Breast epithelium (tissue), 3 donors: ENCODE data around the gene CSMD2.

Experiments
- POLR2A ChIP-seq: fragments of 450-650 bp; IDR thresholded peaks from one replicate; pipeline ENCODE4 v1.6.1; 2016; ENCODE audit warnings: antibody characterized with exemption, mild to moderate bottlenecking, moderate library complexity
- POLR2AphosphoS5 ChIP-seq, 3 donors: sonication (generic); formaldehyde crosslinking; IDR thresholded peaks; one replicate each; pipeline ENCODE4 v1.6.1; 2017; ENCODE audit warnings: antibody characterized with exemption in 3 of 3
- TF ChIP-seq, protein P1 (sequence below), 3 donors: fragments of 450-650 bp; IDR thresholded peaks; one replicate each; pipeline ENCODE4 v1.5.1; 2016 to 2017; ENCODE audit warnings: antibody characterized with exemption in 3 of 3, mild to moderate bottlenecking in 3 of 3, moderate library complexity in 3 of 3

DNA sequence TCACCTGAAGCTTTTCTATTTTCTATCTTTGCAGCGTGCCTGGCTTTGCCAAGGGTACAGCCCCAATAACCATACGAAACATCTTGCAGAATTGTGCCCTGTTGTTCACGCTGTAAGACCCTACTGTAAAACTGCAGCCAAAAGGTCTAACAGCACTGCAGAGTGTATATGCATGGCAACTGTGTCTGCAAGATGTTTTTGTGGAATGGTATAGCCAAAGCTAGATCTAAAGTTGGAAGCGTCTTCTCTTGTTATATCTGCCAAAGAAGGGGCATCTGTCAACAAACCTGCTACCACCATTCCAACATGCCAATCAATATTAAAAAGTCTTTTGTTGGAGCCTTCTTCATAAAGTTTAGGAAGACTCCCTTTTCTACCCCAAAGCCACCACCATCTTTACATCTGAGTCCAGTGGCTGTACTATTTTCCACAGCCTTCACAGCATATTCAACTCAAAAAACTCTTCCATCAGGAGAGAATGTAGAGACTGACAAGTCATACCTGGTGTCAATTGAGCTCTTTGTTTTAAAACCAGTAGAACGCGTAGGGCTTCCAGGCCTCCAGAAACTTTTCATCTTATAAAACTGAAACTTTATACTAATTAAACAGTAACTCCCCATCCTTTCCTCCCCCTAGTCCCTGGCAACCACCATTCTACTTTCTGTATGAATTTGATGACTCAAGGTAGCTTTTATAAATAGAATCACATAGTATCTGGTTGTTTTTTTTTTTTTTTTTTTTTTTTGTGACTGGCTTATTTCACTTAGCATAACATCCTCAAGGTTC, 652.6 kb downstream of the CSMD2 start:
- no peak for TF ChIP-seq POLR2A
- TF ChIP-seq, protein P1, sequence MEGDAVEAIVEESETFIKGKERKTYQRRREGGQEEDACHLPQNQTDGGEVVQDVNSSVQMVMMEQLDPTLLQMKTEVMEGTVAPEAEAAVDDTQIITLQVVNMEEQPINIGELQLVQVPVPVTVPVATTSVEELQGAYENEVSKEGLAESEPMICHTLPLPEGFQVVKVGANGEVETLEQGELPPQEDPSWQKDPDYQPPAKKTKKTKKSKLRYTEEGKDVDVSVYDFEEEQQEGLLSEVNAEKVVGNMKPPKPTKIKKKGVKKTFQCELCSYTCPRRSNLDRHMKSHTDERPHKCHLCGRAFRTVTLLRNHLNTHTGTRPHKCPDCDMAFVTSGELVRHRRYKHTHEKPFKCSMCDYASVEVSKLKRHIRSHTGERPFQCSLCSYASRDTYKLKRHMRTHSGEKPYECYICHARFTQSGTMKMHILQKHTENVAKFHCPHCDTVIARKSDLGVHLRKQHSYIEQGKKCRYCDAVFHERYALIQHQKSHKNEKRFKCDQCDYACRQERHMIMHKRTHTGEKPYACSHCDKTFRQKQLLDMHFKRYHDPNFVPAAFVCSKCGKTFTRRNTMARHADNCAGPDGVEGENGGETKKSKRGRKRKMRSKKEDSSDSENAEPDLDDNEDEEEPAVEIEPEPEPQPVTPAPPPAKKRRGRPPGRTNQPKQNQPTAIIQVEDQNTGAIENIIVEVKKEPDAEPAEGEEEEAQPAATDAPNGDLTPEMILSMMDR (IDR thresholded peaks at IDR 0.05), result no peak
- no peak for TF ChIP-seq POLR2AphosphoS5 (IDR thresholded peaks at IDR 0.05)
